HG03575 (cell line): ENCODE data around the gene MAP3K21.

Experiments used
- ATAC-seq: cut with Tn5 transposase; IDR thresholded peaks from one replicate; pipeline ENCODE4 v1.9.1; 2021; ENCODE audit not compliant: unreplicated experiment, insufficient number of reproducible peaks, low FRiP score; ENCODE audit errors: extremely low read depth

The MAP3K21 gene

GRCh38 chr1:233410906-233411305, 83.4 kb downstream of the MAP3K21 start:
- no peak for ATAC-seq

DNA sequence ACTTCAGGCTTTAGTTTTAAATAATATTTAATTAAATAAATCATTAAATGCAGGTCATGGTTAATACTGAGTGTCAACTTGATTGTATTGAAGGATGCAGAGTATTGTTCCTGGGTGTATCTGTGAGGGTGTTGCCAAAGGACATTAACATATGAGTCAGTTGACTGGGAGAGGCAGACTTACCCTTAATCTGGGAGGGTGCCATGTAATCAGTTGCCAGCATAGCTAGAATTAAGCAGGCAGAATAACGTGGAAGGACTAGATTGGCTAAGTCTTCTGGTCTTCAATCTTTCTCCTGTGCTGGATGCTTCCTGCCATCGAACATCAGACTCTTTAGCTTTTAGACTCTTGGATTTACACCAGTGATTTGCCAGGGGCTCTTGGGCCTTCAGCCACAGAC, 85.3 kb downstream of the MAP3K21 start:
- no peak for ATAC-seq

GRCh38 chr1:233421293-233421692, 93.8 kb downstream of the MAP3K21 start:
- no peak for ATAC-seq

GRCh38 chr1:233424779-233425178, 97.3 kb downstream of the MAP3K21 start:
- no peak for ATAC-seq

- ATAC-seq = no peak
Measured at GRCh38 chr1:233427907-233428306, 100.4 kb downstream of the MAP3K21 start.

DNA sequence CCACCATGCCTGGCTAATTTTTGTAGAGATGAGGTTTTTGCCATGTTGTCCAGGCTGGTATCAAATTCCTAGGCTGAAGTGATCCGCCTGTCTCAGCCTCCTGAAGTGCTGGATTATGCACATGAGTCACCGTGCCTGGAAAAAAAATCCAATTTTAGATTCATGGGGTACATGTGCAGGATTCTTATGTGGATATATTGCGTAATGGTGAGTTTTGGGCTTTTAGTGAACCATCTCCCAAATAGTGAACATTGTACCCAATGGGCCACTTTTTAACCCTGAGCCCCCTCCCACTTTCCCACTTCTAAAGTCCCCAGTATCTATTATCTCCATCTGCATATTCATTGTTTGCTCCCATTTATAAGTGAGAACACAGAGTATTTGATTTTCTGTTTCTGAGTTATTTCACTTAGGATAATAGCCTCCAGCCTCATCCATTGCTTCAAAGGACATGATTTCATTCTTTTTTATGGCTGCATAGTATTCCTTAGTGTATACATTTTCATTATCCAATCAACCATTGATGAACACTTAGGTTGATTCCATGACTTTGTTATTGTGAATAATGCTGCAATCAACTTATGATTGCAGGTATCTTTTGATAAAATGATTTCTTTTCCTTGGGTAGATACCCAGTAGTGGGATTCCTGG, 104.4 kb downstream of the MAP3K21 start:
- ATAC-seq = no peak

GRCh38 chr1:233432916-233433315, 105.4 kb downstream of the MAP3K21 start:
- ATAC-seq = no peak

- no peak for ATAC-seq
Measured at GRCh38 chr1:233433436-233434210, 106.1 kb downstream of the MAP3K21 start.
